Sigmoid colon (tissue), 7 donors: ENCODE measurements around the gene CTSW. TPM values are rescaled to one million over a fixed set of nuclear protein-coding genes. Genes with fewer than 3 reads are reported as not detected.

Experiments
- DNase-seq: peaks from one replicate; pipeline ENCODE4 v3.0.0-alpha.2; 2019
- H3K27ac ChIP-seq, 4 donors: fragments of 200-600 bp; sonication (generic); one replicate each; pipeline ENCODE4 v1.5.1; 2016 to 2019; ENCODE audit warnings: mild to moderate bottlenecking in 1 of 4
- H3K27me3 ChIP-seq, 3 donors: fragments of 200-600 bp; sonication (generic); one replicate each; pipeline ENCODE4 v1.5.1; 2019; ENCODE audit warnings: mild to moderate bottlenecking in 1 of 3
- H3K36me3 ChIP-seq, 4 donors: fragments of 200-600 bp; sonication (generic); one replicate each; pipeline ENCODE4 v1.5.1; 2016 to 2019
- H3K4me1 ChIP-seq, 4 donors: fragments of 200-600 bp; sonication (generic); one replicate each; pipeline ENCODE4 v1.5.1; 2017 to 2019
- H3K4me3 ChIP-seq, 4 donors: fragments of 200-600 bp; sonication (generic); one replicate each; pipeline ENCODE4 v1.5.1; 2017 to 2019; ENCODE audit warnings: mild to moderate bottlenecking in 2 of 4, moderate library complexity in 1 of 4
- H3K9me3 ChIP-seq, 4 donors: fragments of 200-600 bp in 3 of 4; sonication (generic) in 3 of 4; one replicate each; pipeline versions ENCODE4 v1.5.1 to v1.6.1; 2013 to 2019
- CTCF ChIP-seq, 4 experiments: fragments of 450-650 bp in 3 of 4; fragments of 200-600 bp in 1 of 4; IDR thresholded peaks; one replicate each; pipeline ENCODE4 v1.5.1; 2016 to 2019; ENCODE audit warnings: antibody characterized with exemption in 4 of 4, mild to moderate bottlenecking in 3 of 4, moderate library complexity in 2 of 4
- EP300 ChIP-seq, 4 donors: sonication (generic); formaldehyde crosslinking; IDR thresholded peaks; one replicate each; pipeline ENCODE4 v1.6.1; 2017; ENCODE audit warnings: antibody characterized with exemption in 4 of 4
- POLR2A ChIP-seq, 2 donors: fragments of 450-650 bp; IDR thresholded peaks; one replicate each; pipeline ENCODE4 v1.6.1; 2016; ENCODE audit warnings: antibody characterized with exemption in 2 of 2, mild to moderate bottlenecking in 2 of 2, moderate library complexity in 2 of 2
- POLR2AphosphoS5 ChIP-seq, 4 donors: sonication (generic); formaldehyde crosslinking; IDR thresholded peaks; one replicate each; pipeline ENCODE4 v1.6.1; 2017; ENCODE audit warnings: antibody characterized with exemption in 4 of 4
- WGBS, 2 donors: extraction: QIAGEN DNeasy Blood & Tissue Kit; methylation state at CpG; one replicate each; pipeline ENCODE4 v1.1.7; 2013; 5-methylcytosine and 5-hydroxymethylcytosine counted together
- intact Hi-C: fragments of 100-400 bp; cut with DNase I; formaldehyde crosslinking; loops from one replicate; pipeline ENCODE4 v1.15.1; 2023
- polyA plus RNA-seq, 3 donors: library from polyadenylated mRNA; stranded (reverse); fragments of 200-250 nt; gene quantifications; one replicate each; pipeline ENCODE4 v1.2.3, GENCODE V29; 2013
- total RNA-seq, 4 donors: library from RNA; depleted of rRNA; stranded (reverse); fragments of >200 nt; gene quantifications; one replicate each; pipeline ENCODE4 v1.1.0, GENCODE V29; 2016
- donor health status: healthy with polysubstance abuse.
- donor health status: Bipolar disorder and iron deficiency.
- donor health status: healthy.

The CTSW gene
- total and polyA plus RNA-seq, 7 donors, result 0.82 to 3.1 (median 2.3) TPM; not detected in 4

- TF ChIP-seq POLR2AphosphoS5 (IDR thresholded peaks at IDR 0.05) (peak in 1 of 4 donors; percentile 5), POLR2A (IDR thresholded peaks at IDR 0.05) (no peak)
- Histone ChIP-seq H3K4me1 (peaks cover 0 to 49% (median 35%) of the 10 kb centered on the region in 4 donors), H3K4me3 (no peak overlapping the region), H3K9me3 (no peaks in the 10 kb centered on the region), H3K36me3 (peaks cover 23 to 75% (median 56%) of the 10 kb centered on the region in 4 donors), H3K27me3 (no peaks in the 10 kb centered on the region), H3K27ac (peak overlapping the region in 3 of 4 donors; percentile 89 to 99 (median 92))
- WGBS, 2 donors, result 85 to 90% methylated on average over 12 of the region's 12 CpGs
- intact Hi-C loops, result no loop called here
- DNase-seq, result no peak
These were observed 15.5 kb upstream of the CTSW start for GRCh38 chr11:65863889-65864705.

GRCh38 chr11:65864706-65865471 is 14.7 kb upstream of the CTSW start:
- Histone ChIP-seq H3K9me3 (no peaks in the 10 kb centered on the region), H3K4me3 (no peak overlapping the region), H3K36me3 (peaks cover 23 to 83% (median 60%) of the 10 kb centered on the region in 4 donors), H3K4me1 (peaks cover 0 to 46% (median 35%) of the 10 kb centered on the region in 4 donors), H3K27me3 (no peaks in the 10 kb centered on the region), H3K27ac (peak overlapping the region in 1 of 4 donors; percentile 99)
- WGBS, 2 donors, result 88 to 91% methylated on average over 18 of the region's 18 CpGs
- intact Hi-C loops, result no loop called here
- no peak for DNase-seq
- no peak for TF ChIP-seq EP300 (IDR thresholded peaks at IDR 0.05)
- TF ChIP-seq POLR2AphosphoS5 (IDR thresholded peaks at IDR 0.05), result no peak
- TF ChIP-seq POLR2A (IDR thresholded peaks at IDR 0.05), result no peak
- TF ChIP-seq CTCF (IDR thresholded peaks at IDR 0.05), result no peak

GRCh38 chr11:65865550-65866172 is 14.0 kb upstream of the CTSW start:
- 83 to 89% methylated on average over 9 of the region's 9 CpGs for WGBS, 2 donors
- Histone ChIP-seq H3K27ac (no peak overlapping the region), H3K36me3 (peaks cover 23 to 88% (median 60%) of the 10 kb centered on the region in 4 donors), H3K9me3 (no peaks in the 10 kb centered on the region), H3K4me1 (peaks cover 0 to 53% (median 40%) of the 10 kb centered on the region in 4 donors), H3K27me3 (no peaks in the 10 kb centered on the region), H3K4me3 (no peak overlapping the region)
- TF ChIP-seq POLR2AphosphoS5 (IDR thresholded peaks at IDR 0.05), result no peak
- no peak for TF ChIP-seq CTCF (IDR thresholded peaks at IDR 0.05)
- no peak for TF ChIP-seq EP300 (IDR thresholded peaks at IDR 0.05)
- no peak for DNase-seq
- intact Hi-C loops, result no loop called here

DNA sequence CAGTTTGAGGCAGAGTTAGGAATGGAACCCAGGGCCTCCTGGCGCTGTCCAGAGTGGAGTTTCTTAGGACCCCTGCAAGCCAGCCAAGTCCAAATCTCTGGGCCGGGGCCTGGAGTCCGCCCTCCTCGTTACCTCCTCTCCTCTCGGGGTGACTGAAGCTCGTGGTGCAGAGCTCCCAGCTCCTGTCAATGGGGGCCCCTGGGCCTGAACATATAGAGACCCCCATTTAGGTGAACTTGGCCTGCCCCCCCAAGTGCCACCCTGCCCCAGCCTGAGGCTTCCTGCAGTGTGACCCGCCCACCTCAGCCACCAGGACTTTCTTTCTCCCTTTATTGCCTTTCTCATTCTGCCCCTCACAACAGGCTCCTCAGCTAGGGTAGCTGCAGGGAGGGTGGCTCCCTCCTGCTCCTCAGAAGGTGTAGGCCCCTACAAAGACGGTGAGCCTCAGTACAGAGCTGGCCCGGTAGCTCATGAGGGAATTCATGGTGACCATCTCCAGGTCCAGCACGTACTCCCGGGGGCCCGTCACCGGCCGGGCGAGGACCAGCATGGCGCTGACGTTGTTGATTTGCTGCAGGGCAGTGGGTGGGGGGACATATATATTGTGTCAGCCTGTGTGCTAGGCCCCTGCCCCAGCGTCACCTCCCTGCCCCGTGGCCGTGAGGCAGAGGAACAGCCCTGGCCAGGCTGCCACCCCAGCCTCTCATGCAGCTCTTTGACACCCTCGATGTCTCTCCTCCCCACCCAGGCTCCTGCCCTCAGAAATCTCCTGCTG is 12.9 kb upstream of the CTSW start:
- intact Hi-C loops, result no loop called here
- no peaks in the 10 kb centered on the region for H3K9me3 ChIP-seq
- peak overlapping the region in 1 of 4 donors; percentile 22 for H3K27ac ChIP-seq
- DNase-seq, result peak; percentile 67
- H3K4me3 ChIP-seq, result no peak overlapping the region
- peaks cover 23 to 88% (median 59%) of the 10 kb centered on the region in 4 donors for H3K36me3 ChIP-seq
- TF ChIP-seq POLR2AphosphoS5 (IDR thresholded peaks at IDR 0.05) (no peak), EP300 (IDR thresholded peaks at IDR 0.05) (no peak), POLR2A (IDR thresholded peaks at IDR 0.05) (no peak), CTCF (IDR thresholded peaks at IDR 0.05) (no peak)
- no peaks in the 10 kb centered on the region for H3K27me3 ChIP-seq
- 92% methylated on average over 21 of the region's 21 CpGs for WGBS, 2 donors
- H3K4me1 ChIP-seq, result peaks cover 0 to 53% (median 42%) of the 10 kb centered on the region in 4 donors
